Stimulated activated CD4-positive, alpha-beta T cell treated with anti-CD3 and anti-CD28 coated beads, Interleukin-4, amount 100 ng/mL, for 1 hour (primary cell): ENCODE data around the gene ADARB2.
"Not testable (repeated sequence)": the region's sequence is repeated elsewhere in the genome, so short reads cannot be mapped to it uniquely, and the experiment has no call there.

Experiments used
- DNase-seq: peaks from one replicate; pipeline ENCODE4 v3.0.0-alpha.2; 2020

The ADARB2 gene

DNA sequence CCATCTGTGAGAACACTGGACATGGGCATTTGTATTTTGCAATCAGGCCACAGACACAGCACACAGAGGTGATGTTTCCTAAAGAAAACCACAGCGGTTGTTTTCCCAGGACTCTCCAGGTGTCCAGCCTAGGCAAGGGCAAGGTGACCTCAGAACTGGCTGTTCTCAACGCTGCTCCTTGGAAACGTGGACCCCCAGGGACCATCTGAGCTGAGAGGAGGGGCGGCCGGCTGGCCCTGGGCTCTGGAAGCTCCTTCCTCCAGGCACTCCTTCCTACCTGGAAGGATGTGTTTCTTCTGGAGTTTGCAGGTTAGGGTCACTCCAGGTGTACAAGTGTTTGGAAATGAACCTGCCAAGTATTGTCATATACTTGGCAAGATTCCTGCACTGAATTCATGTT is 103.1 kb downstream of the ADARB2 start:
- DNase-seq: no peak

DNA sequence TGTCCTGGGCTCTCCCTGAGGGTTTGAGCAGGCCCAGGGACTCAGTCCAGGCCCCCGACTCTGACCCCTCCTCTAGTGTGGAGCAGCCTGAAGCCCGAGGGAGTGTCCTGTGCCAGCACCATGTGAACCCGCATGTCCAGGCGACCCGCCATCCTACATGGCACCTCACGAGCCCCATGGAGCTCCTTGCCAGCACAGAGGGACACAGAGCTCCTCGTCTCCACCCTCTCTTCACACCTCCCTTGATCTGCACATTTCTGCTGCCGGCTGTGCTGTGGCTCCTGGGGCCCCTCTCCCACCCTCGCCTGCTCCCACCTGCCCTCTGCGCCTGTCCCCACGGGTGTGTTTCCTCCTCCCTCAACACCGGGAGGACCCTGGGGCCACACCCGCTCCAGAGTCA is 103.5 kb downstream of the ADARB2 start:
- DNase-seq: no peak

DNA sequence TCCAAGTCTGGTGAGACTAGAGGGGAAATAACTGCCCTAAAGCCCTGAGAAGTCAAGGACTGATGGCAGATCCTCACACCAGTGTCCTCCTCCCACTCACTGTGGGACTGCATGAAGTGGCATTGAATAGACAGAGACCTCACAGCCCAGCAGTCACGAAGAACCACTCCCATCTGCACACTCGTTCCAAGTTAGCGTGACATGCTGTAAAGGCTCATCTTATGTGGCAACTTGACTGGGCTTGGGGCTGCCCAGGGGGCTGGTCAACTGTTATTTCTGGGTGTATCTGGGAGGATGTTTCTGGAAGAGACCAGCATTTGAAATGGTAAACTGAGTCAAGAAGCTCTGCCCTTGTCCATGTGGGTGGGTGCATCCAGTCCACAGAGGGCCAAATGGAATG is 104.7 kb downstream of the ADARB2 start:
- no peak for DNase-seq

DNA sequence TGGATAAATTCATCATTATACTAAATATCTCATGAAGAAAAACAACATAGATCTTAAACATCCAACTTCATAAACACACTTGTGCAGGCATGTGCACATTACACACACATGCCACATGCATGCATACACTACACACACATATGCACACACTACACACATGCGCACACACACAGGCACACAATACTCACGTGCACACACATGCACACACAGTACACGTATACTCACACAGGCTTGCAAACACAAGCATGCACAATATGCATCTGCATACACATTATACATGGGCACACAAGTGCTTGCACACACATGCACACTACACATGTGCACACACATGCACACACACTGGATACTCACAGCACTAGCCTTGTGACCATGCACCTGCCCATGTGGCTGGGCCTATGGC is 105.2 kb downstream of the ADARB2 start:
- no peak for DNase-seq

DNA sequence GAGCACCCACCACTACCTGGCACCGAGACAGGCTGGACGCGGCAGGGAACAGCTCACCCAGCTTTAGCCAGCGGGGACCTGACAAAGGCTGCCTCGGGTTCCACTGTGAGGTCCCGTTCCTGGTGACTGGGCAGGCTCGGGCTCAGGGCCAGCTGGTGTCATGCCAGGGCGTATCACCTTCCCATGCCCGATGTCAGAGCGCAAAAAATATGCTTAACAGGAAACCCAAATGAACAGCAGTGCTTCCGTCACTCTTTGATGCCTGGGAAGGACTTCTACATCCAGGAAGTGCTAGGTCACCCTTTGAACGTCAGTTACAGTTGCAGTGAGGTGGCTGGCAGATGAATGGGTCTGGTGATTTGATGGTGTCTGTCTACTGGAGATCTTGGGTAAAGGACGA is 106.0 kb downstream of the ADARB2 start:
- DNase-seq: no peak

DNA sequence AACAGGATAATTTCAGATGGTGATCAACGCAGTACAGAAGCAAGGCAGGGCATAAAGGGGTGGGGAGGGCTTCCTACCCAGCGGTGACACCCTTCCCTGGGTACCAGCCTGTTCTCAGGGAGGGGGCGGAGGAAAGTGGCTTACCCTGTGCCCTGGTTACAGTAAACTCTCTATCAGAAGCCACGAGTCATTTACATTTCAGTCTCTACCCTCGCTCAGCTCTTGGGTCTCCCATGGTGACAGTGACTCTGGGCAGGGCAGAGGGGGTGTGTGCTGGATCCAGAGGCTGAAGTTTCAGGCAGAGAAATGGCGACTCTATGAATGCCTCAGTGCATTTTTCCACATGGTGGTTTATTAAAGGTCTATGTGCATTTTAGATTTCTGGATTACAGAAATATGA is 107.0 kb downstream of the ADARB2 start:
- no peak for DNase-seq

DNA sequence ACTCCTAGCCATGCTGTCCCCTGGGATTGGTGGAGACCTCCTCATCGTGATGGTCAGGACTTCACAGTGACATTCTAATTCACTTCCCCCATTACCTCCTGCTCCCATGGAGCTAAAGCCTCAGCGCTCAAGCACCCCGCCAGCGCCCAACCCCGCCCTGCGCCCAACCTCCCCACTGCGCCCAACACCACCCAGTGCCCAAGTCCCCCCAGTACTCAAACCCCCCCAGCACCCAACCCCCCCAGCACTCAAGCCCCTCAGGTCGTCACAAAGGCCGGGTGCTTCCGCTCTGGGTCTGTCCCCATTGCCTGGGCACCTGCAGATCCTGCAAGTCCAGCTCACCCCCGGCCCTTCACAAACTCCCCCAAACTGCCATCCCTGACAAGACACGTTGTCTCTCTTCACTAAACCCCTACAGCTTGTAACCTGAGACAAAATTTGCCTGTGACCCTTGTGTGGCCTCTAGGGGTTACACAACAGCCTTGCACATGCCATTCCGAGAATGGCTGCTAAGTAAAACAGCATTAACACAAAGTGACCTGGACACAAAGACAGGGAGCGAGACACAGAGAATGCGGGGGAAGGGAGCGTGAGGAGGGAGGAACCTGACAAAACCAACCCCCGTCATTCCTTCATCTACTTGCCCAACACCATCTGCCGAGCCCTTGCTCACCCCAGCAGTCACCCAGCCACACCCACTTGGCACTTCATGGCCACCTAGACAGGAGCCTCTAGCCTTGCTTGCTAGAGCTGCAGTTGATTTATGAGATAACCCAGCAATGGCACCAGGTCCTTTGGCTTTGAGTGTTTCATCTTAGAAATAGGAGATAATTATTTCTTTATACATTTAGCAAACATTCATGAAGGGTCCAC is 107.8 kb downstream of the ADARB2 start:
- DNase-seq: no peak

DNA sequence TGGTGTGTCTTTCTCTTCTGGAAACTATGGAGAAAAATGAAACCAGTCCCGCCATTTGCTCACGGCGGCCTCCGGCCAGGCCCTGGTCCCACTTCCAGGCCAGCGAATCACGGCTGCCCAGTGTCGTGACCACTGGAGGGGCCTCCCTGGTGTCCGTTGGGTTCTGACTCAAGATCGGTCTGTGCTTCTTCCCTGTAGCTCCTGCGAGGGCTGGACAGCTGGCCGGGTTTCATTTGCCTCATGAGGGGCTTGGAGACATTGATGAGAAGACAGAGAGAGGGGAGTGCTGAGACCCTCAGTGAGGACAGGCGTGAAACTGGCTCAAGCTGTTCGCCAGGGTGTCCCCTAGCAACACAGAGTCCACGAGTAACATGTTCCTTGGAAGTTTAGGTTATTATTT is 108.6 kb downstream of the ADARB2 start:
- no peak for DNase-seq

DNA sequence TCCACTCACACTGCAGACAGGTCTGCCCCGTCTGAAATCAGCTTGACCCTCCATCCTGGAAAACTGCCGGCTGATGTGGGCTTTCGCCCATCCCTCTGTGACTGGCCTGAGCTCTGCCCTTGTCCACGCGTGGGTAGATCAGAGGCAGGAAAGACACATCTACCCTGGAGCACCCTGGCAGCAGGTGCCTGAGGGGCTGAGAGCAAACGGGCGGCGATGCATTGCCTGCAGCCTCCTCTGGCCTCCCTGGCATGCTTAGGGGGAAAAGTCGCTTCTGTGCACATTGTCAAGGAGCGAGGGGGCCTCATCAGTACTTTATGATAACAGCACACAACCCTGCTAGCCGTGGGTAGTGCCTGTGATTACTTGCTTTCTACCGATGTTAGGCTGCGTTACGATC is 109.4 kb downstream of the ADARB2 start:
- DNase-seq: no peak

DNA sequence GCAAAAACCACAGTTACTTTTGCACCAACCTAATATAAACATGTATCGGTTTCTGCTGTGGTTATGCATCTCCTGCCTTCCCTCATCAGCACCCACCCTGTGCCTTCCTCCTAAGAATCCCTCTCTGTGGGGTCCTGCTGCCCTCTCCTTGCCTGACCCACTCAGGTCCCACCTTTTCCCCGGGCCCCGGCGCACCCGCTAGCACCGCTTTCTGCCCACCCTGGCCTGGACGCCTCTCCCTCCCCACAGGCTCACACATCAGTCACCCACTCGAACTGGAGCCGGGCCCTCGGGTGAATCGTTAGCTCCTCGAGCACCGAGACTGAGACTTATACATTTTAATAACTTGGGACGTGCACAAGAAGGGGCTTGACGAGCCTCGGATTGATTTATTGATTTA is 110.5 kb downstream of the ADARB2 start:
- DNase-seq: no peak

DNA sequence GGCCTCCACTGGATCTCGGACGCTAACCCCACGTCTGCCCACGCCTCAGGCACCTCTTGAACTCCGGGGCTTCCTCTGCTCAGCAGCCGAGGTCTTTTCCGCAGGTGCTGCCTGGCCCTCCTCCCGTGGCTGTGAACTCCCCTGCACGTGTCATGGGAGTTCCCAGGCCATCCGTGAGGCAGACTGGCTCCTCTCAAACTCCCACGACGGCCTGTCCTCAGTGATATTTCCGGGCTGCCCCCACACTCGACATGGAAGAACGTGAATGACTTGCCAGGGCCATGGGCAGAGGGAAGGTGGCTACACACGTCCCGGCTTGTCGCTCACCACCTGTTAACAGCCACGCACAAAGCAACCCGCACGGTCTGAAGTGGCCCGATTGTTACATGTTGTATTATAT is 110.9 kb downstream of the ADARB2 start:
- no peak for DNase-seq

DNA sequence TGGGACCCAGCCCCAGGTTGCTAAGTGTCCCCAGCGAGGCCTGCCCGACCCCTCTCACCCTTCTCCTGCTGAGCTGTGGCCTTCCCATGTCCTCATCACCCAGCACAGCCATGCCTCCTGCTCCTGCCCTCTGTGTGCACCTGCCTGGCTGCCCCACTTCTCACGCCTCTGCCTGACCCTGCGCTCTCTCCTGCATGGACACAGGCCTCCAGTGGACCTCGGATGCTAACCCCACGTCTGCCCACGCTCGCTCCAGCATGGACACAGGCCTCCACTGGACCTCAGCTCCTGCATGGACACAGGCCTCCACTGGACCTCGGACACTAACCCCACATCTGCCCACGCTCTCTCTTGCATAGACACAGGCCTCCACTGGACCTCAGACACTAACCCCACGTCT is 111.6 kb downstream of the ADARB2 start:
- no peak for DNase-seq

DNA sequence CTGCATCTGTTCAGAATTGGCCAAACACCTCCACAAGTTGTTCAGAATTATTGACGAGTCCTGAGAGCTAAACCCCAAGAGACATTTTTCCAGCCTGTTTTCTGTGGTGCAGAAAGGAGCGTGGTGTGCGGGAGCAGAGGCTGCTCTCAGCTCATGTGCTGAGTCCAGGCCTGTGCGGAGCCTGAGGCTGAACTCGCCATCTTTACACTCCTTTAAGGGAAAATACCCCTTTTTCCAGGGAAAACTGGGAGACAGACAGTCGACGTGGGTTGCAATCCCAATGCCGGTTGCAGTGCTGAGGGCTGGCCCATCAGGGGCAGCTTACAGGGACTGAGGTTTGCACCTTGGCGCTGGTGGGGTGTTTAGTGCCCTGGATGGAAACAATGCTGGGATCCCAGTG is 112.2 kb downstream of the ADARB2 start:
- no peak for DNase-seq

DNA sequence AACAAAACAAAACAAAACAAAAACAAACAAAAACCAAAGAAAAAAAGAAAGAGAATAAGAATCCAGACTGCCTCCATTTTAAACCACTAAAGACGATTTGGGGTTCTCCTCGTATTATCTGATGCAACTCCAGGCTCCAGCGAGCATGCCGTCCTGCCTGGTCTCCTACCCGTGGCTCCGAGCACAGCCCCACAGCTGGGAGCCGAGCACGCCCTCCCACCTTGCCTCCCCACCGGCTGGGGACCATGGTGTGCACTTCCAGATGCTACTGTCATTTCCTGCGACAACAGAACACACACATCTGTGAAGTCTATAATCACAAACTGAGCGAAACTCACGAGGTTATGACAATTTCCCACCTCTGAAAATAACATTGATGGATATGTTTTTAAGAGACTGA is 113.1 kb downstream of the ADARB2 start:
- no peak for DNase-seq

DNA sequence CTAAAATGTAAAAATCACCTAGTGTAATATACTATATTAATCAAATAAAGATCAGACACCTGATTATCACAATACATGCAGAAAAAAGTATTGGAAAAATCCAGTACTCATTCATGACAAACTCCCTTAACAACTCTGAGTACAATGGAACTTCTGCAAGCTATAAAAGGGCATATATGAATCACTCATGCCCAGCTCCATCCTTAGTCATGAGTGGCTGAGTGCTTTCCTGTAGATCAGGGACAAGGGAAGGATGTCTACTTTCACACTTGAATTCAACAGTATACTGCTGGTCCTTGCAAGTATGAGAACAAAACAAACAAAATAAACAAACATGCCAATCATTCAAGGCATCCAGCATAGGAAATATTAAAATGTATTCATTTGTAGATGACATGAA is 116.5 kb downstream of the ADARB2 start:
- DNase-seq: no peak

DNA sequence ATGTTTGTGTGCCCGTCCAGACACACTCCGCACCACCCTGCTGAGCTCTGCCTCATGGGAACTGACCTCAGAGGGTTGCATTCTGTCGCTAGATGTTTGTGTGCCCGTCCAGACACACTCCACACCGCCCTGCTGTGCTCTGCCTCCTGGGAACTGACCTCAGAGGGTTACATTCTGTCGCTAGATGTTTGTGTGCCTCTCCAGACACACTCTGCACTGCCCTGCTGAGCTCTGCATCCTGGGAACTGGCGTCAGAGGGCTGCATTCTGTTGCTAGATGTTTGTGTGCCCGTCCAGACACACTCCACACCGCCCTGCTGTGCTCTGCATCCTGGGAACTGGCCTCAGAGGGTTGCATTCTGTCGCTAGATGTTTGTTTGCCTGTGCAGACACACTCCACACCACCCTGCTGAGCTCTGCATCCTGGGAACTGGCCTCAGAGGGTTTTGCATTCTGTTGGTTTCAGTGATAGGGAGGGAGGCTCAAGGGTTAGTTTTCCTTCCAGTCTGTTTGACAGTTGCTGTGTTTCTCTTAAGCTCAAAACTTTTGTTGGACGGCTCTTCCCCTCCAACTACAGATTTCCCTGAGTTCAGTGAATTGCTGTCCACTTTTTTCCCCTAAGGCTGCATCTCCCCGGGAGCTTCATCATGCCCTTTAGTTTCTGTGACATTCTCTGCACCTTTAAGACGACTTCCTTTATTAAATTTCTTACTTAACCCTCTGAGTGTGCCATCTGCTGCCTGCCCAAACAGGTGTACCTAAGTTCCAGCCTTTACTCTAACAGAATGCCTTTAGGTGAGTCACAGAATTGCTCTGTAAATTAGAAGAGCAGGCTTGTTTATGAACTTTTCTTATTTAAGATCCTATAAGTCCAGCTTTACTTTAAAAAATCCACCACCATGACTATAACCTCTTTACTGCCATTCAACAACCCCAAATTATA is 119.7 kb downstream of the ADARB2 start:
- not testable (repeated sequence) for DNase-seq

DNA sequence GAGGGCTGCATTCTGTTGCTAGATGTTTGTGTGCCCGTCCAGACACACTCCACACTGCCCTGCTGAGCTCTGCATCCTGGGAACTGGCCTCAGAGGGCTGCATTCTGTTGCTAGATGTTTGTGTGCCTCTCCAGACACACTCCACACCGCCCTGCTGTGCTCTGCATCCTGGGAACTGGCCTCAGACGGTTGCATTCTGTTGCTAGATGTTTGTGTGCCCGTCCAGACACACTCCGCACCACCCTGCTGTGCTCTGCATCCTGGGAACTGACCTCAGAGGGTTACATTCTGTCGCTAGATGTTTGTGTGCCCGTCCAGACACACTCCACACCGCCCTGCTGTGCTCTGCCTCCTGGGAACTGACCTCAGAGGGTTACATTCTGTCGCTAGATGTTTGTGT is 120.6 kb downstream of the ADARB2 start:
- not testable (repeated sequence) for DNase-seq

DNA sequence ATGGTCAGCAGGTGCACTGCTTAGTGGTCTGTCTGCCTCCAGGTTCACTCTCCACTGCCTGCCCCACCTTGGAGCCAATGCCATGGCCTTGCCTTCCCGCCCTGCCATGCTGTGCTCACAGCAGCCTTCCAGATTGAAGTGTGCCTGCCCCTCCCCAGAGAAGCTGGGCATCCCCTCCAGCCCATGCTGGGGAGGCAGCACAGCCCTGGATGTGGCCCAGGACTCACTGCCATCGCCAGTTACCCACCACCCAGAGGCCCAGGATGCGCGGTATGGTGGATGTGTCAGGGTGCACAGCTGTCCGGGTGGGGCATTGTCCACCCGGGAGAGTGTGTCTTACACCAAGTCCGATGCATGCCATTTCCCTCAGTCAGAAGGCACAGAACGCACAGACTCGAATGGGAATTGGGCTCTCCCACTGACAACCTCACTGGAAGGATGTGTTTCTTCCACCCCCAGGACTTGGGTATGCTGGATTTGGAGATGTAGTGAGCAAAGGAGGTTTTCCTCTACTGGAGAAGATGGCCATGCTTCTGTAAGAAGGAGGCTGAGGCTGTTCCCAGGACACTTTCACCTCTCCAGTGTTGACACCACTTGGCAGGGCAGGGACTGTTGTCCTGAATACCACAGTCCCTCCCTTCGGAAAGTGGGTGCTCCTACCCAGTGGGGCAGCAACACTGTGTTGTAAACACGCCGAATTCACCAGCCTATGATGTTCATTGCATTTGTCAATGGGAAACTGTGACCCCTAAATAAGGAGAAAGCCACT is 122.0 kb downstream of the ADARB2 start:
- no peak for DNase-seq

DNA sequence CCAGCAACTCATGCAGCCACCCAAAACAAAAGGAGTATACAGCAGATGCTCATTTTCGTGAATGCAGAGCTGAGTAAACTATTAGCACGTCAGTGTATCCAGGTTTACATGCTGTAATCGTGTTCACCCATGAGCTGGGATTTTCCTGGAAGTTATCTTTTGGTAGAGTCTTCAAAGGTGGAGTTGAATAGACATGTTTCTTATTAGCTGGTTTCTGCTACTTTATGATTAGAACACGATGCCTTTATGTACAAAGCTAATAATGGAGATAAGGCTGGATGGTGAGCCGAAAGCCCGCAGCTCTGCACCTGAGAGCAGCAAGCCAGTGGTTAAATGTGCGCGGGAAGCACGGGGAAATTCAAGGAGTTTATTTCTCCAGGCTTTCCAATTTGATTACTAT is 123.8 kb downstream of the ADARB2 start:
- no peak for DNase-seq

DNA sequence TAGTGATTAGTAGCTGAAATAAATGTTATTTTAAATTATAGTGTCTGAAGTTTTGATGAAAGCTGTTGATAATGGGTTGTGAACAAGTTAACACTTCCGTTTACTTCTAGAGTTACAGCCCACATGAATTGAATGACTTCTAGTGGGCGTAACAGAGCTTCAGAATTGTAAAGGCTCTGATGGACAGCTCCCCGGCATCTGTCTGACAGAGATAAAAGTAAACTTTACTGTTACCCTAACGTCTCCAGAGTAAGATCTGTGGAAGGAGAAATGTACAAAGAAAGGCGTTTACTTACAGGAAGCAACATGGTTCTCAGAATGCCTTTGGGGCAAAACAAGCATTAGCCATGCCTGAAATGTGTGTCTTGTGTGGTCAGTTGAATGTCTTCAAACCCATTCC is 124.4 kb downstream of the ADARB2 start:
- no peak for DNase-seq

DNA sequence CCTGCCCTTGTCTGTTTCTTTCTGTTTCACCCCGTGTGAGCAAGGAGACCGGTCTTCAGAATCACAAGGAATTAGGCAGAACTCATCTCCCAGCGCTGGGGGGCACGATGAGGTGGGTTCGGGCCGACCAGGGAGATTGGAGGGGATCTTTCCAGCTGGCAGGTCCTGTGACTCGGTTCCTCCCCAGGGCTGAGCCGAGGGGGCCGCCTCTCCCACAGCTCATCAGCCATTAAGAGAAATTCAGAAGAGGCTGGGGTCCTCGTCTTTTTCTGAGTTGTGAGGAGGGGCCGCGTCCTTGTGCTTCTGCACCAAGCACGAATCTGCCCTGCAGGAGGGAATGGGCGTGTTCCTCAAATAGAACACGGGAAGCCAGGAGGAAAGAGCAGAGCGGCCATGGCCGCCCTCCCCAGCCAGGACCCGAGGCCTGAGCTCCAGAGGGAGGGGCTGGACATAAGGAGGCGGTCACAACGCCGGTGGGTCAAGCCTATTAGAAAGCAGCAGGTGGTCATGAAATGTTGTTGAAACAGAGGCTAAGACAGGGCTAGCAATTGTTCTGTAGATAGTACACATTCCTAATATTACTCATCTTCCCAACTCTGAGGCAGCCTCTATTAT is 125.3 kb downstream of the ADARB2 start:
- no peak for DNase-seq

DNA sequence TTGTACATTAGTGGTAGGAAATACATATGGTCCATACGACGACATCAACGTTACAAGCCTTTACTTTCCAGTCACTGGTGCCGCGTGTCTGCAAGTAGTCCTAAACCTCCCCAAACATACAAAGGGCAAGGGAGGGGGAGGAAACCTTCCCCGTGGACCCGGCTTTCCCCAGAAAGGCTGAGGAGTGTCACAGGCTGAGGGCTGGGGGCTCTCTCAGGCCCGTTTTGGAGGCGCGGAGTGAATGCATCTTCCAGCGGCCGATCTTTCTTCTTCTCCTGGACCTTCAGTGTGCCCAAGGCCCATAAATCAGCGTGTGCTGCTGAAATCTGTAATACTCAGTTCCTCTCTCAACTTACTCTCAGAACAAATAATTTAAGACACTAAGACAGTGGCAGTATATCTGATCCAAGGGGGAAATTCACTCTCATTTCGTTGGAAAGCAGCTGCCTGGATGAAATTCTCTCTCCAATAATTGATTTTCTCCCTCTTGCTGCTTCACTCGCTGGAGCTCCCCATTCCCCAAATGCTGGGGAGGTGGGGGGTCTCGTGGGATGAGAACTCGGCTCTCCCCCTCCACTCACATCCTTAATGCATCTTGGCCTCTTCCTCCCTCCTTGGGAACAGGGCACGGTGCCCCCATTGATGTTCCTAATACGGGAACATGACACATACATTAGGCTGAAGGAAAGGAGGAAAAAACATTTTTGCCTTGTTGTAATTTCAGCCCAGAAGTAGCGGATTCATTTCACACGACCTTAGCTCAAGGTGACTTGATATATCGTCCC is 126.1 kb downstream of the ADARB2 start:
- DNase-seq: no peak
